Sigmoid colon (tissue), 4 donors: ENCODE measurements around the gene COX20.

ENCODE experiments used
- CTCF ChIP-seq, 4 experiments: fragments of 450-650 bp in 3 of 4; fragments of 200-600 bp in 1 of 4; IDR thresholded peaks; one replicate each; pipeline ENCODE4 v1.5.1; 2016 to 2019; ENCODE audit warnings: antibody characterized with exemption in 4 of 4, mild to moderate bottlenecking in 3 of 4, moderate library complexity in 2 of 4
- EP300 ChIP-seq, 4 donors: sonication (generic); formaldehyde crosslinking; IDR thresholded peaks; one replicate each; pipeline ENCODE4 v1.6.1; 2017; ENCODE audit warnings: antibody characterized with exemption in 4 of 4
- POLR2A ChIP-seq, 2 donors: fragments of 450-650 bp; IDR thresholded peaks; one replicate each; pipeline ENCODE4 v1.6.1; 2016; ENCODE audit warnings: antibody characterized with exemption in 2 of 2, mild to moderate bottlenecking in 2 of 2, moderate library complexity in 2 of 2

GRCh38 chr1:244815600-244816099 is 19.8 kb upstream of the COX20 start:
- TF ChIP-seq CTCF (IDR thresholded peaks at IDR 0.05) (no peak), POLR2A (IDR thresholded peaks at IDR 0.05) (no peak), EP300 (IDR thresholded peaks at IDR 0.05) (no peak)
